Activated naive CD8-positive, alpha-beta T cell treated with anti-CD3 and anti-CD28 coated beads, Interleukin-2, amount 10 ng/mL, durations not matched to agents 7 days and 5 days (primary cell): Measurements from ENCODE around the gene CACTIN. TPM values are rescaled to one million over a fixed set of nuclear protein-coding genes. Genes with fewer than 3 reads are reported as not detected.

Experiments
- ATAC-seq: fragments of 150-1000 bp; cut with Tn5 transposase; one replicate; pipeline ENCODE4 v1.10.0; 2021; ENCODE audit warnings: low read depth, moderate library complexity
- POLR2A ChIA-PET: fragments of 350-600 bp; sonication (Branson Sonifier 250); formaldehyde crosslinking; loops from one replicate; lab custom pipeline; 2021; ENCODE audit warnings: antibody characterized with exemption; lab: Charles Lee
- DNase-seq: peaks from one replicate; pipeline ENCODE4 v3.0.0; 2021
- H3K27ac Mint-ChIP-seq: one replicate; pipeline ENCODE4 v1.8.0; 2022; ENCODE audit warnings: mild to moderate bottlenecking, mixed read lengths
- H3K27me3 Mint-ChIP-seq: one replicate; pipeline ENCODE4 v1.8.0; 2022; ENCODE audit warnings: mild to moderate bottlenecking, moderate library complexity, mixed read lengths
- H3K36me3 Mint-ChIP-seq: one replicate; pipeline ENCODE4 v1.8.0; 2021; ENCODE audit warnings: mild to moderate bottlenecking, mixed read lengths
- H3K4me1 Mint-ChIP-seq: one replicate; pipeline ENCODE4 v1.8.0; 2021; ENCODE audit warnings: mixed read lengths
- H3K4me3 Mint-ChIP-seq: one replicate; pipeline ENCODE4 v1.8.0; 2022; ENCODE audit warnings: mild to moderate bottlenecking, moderate library complexity, mixed read lengths
- H3K9me3 Mint-ChIP-seq: one replicate; pipeline ENCODE4 v1.8.0; 2021; ENCODE audit warnings: mixed read lengths
- total RNA-seq, 2 experiments: library from RNA; stranded (reverse); gene quantifications; one replicate each; pipeline ENCODE4 v1.2.3, GENCODE V29; 2021

The CACTIN gene
- total RNA-seq, 2 experiments from 2014 or later: 36.8 to 40.8 TPM

DNA sequence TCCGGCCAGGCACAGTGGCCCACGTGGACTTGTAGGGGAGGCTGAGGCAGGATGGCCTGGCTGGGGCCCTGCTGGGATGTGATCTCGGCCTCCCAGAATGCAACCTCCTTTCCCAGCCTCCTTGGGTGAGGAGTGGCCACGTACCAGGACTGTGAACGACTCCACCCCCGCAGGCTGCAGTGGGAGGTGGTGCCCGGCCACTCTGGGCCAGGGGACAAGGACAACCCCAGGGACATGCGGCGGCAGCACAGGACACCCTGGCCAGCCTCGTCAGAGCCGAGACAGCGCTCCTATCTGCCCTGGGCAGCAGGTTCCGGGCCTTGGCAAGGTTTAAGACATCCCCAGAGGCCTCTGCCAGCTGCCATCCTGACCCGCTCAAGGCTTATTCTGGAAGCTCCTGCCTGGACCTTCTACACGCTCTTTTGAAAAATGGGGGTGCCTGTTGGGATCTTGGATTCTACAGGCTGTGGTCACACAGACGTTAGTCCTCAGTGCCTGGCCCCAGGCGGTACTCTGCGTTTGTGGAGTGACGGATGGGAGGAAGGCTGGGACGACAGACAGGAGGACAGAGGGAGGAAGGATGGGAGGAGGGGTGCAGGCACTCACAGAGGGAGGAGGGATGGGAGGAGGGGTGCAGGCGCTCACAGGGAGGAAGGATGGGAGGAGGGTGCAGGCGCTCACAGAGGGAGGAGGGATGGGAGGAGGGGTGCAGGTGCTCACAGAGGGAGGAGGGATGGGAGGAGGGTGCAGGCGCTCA, 19.9 kb upstream of the CACTIN start:
- Mint-ChIP-seq H3K4me1 (no peaks in the 10 kb centered on the region), H3K4me3 (no peak overlapping the region), H3K36me3 (peaks cover 1% of the 10 kb centered on the region), H3K27me3 (no peaks in the 10 kb centered on the region), H3K27ac (no peak overlapping the region), H3K9me3 (no peaks in the 10 kb centered on the region)
- POLR2A ChIA-PET: no interaction called here
- DNase-seq (no peak), ATAC-seq (no peak)

GRCh38 chr19:3645726-3646125, 19.1 kb upstream of the CACTIN start:
- Mint-ChIP-seq H3K27ac (no peak overlapping the region), H3K4me1 (no peaks in the 10 kb centered on the region), H3K27me3 (no peaks in the 10 kb centered on the region), H3K36me3 (peaks cover 1% of the 10 kb centered on the region), H3K9me3 (no peaks in the 10 kb centered on the region), H3K4me3 (no peak overlapping the region)
- DNase-seq: no peak
- POLR2A ChIA-PET: no interaction called here
- ATAC-seq: no peak

GRCh38 chr19:3645067-3645396, 18.4 kb upstream of the CACTIN start:
- DNase-seq (no peak), ATAC-seq (no peak)
- Mint-ChIP-seq H3K9me3 (no peaks in the 10 kb centered on the region), H3K4me1 (no peaks in the 10 kb centered on the region), H3K27me3 (no peaks in the 10 kb centered on the region), H3K27ac (no peak overlapping the region), H3K36me3 (peaks cover 1% of the 10 kb centered on the region), H3K4me3 (no peak overlapping the region)
- POLR2A ChIA-PET: no interaction called here

- ATAC-seq (no peak), DNase-seq (no peak)
- POLR2A ChIA-PET: no interaction called here
- Mint-ChIP-seq H3K4me3 (no peak overlapping the region), H3K9me3 (no peaks in the 10 kb centered on the region), H3K36me3 (peaks cover 1% of the 10 kb centered on the region), H3K4me1 (no peaks in the 10 kb centered on the region), H3K27me3 (no peaks in the 10 kb centered on the region), H3K27ac (no peak overlapping the region)
Measured at GRCh38 chr19:3644351-3645066, 17.9 kb upstream of the CACTIN start.

DNA sequence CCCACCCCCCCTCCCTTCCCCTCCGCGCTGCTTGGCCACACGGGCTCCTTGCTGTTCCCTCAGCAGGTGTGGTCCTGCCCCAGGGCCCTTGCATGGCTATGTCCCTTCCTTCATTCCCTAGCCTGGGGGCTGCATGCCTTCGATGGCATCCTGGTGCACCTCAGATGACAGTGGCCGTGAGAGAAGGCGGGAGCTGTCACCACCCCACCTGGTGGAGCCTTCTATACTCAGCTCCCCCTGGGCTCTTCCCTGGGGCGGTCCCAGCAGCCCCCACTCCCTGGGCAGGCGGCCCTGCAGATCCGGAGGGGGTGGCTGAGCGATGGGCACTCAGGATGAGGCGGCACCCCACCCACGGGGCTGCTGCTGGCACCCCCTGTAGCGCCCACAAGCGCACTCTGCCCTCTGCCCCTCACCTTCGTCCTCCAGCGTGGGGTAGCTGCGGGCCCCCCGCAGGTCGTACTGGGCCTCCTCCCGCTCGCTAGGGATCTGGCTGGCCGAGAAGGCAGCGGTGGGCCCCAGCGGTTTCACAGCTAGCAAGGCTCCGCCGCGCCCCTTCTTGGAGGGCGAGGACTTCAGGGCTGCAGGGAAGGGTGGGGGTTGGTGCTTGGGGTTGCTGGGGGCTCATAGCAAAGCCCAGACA, 17.2 kb upstream of the CACTIN start:
- ATAC-seq (no peak), DNase-seq (no peak)
- H3K36me3 Mint-ChIP-seq: peaks cover 1% of the 10 kb centered on the region
- POLR2A ChIA-PET: no interaction called here
- H3K4me3 Mint-ChIP-seq: no peak overlapping the region
- H3K27ac Mint-ChIP-seq: no peak overlapping the region
- no peaks in the 10 kb centered on the region for H3K9me3 Mint-ChIP-seq
- H3K27me3 Mint-ChIP-seq: no peaks in the 10 kb centered on the region
- no peaks in the 10 kb centered on the region for H3K4me1 Mint-ChIP-seq

DNA sequence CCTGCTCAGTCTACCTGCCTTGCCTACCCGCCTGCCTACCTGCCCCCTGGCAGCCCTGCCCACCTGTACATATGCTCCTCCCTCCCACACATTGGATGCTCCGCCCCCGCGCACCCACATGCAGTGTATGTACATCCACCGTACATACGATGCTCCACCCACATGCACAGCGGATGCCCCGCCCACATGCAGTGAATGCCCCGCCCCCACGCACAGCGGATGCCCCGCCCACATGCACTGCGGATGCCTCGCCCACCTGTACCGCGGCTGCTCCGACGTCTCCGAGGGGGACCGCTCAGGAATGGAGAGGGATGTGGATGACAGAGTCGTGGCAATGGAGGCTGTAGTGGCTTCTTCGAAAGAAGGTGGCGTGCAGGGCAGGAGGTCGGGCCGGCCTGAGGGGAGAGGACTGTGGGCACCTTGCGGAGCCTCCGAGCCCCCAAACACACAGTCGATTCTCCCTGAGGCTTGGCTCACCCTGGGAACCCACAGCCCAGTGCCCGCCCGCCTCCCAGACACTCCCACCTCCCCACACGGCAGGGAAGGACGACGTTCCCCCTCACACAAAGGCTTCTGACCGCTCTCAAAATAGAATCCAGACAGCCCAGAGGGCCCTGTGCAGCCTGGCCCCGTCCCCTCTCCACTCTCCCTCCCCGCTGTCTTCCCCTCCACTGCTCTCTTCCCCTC, 16.5 kb upstream of the CACTIN start:
- ATAC-seq (no peak), DNase-seq (no peak)
- no peak overlapping the region for H3K27ac Mint-ChIP-seq
- peaks cover 4% of the 10 kb centered on the region for H3K36me3 Mint-ChIP-seq
- POLR2A ChIA-PET: no interaction called here
- no peaks in the 10 kb centered on the region for H3K27me3 Mint-ChIP-seq
- H3K4me3 Mint-ChIP-seq: no peak overlapping the region
- H3K9me3 Mint-ChIP-seq: no peaks in the 10 kb centered on the region
- no peaks in the 10 kb centered on the region for H3K4me1 Mint-ChIP-seq

DNA sequence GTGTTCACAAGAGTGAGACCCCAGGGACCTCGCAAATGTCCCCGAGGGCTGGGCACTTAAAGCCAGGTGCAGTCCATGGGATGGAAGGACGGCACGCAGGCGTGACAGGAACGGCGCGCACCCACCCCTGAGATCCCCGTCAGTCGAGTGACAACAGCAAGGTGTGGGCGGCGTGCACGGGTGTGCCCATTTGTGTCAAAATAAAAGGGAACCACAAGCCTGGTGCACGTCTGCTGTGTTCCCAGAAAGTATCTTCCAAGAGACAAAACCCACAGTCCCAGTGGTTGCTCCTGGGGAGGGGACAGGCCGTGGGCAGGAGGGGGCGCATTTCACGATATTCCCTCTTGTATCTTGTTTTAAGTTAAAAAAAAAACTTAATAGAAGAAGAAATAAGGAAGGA, 15.7 kb upstream of the CACTIN start:
- H3K36me3 Mint-ChIP-seq: peaks cover 4% of the 10 kb centered on the region
- DNase-seq (no peak), ATAC-seq (no peak)
- H3K27me3 Mint-ChIP-seq: no peaks in the 10 kb centered on the region
- no peaks in the 10 kb centered on the region for H3K4me1 Mint-ChIP-seq
- H3K27ac Mint-ChIP-seq: no peak overlapping the region
- no peak overlapping the region for H3K4me3 Mint-ChIP-seq
- POLR2A ChIA-PET: no interaction called here
- no peaks in the 10 kb centered on the region for H3K9me3 Mint-ChIP-seq

DNA sequence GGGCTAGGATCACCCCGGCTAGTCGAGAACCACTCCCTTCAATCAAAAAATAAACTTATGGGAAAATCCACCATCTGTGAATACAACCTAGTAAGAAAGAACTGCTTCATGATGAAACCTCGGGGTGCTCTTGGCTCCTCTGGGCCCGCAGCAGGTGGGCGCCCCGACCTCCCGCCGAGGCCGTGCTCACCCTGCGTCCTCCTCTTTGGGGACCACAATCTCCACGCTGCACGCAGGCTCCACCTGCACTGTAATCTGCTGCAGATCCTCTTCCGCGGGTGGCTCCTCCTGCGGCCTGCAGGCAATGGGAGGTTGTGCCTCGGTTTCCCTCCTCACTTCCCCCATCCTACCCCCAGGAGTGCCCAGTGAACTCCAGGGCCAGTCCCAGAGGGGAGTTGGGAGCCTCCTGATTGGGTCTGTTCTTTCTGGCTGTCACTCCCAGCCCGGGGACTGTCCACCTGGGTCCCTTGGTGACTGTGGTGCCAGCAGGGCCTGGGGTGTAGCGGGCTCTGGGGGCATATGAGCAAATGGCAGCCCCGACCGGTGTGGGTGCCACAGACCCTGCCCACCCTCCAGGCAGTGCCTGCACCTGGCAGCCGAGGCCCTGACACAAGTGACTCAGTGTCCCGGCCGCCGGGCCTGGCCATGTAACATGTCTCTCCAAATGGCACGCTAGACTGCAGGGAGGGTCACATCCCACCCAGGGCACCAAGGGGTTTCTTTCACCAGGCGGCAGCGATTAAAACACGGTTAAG, 15.1 kb upstream of the CACTIN start:
- no peak for DNase-seq
- ATAC-seq: no peak
- H3K4me3 Mint-ChIP-seq: no peak overlapping the region
- H3K4me1 Mint-ChIP-seq: no peaks in the 10 kb centered on the region
- POLR2A ChIA-PET: no interaction called here
- peaks cover 4% of the 10 kb centered on the region for H3K36me3 Mint-ChIP-seq
- H3K27ac Mint-ChIP-seq: no peak overlapping the region
- H3K9me3 Mint-ChIP-seq: no peaks in the 10 kb centered on the region
- no peaks in the 10 kb centered on the region for H3K27me3 Mint-ChIP-seq

DNA sequence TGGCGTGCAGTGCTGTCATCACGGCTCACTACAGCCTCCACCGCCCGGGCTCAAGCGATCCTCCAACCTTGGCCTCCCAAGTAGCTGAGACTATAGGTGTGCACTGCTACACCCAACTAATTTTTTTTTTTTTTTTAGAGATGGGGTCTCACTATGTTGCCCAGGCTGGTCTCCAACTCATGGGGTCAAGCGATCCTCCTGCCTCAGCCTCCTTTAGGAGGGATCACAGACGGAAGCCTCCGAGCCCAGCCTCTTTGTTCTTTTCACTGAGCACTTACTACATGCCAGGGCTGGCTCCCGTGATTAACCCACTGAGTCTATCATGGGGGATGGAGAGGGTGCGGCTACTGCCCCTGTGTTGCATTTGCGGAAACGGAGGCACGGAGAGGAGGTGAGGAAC, 12.9 kb upstream of the CACTIN start:
- no peaks in the 10 kb centered on the region for H3K27me3 Mint-ChIP-seq
- DNase-seq (no peak), ATAC-seq (no peak)
- no peak overlapping the region for H3K27ac Mint-ChIP-seq
- H3K9me3 Mint-ChIP-seq: no peaks in the 10 kb centered on the region
- POLR2A ChIA-PET: no interaction called here
- H3K36me3 Mint-ChIP-seq: peaks cover 3% of the 10 kb centered on the region
- H3K4me1 Mint-ChIP-seq: no peaks in the 10 kb centered on the region
- no peak overlapping the region for H3K4me3 Mint-ChIP-seq

- POLR2A ChIA-PET: no interaction called here
- ATAC-seq (no peak), DNase-seq (no peak)
- no peaks in the 10 kb centered on the region for H3K27me3 Mint-ChIP-seq
- no peak overlapping the region for H3K4me3 Mint-ChIP-seq
- no peaks in the 10 kb centered on the region for H3K4me1 Mint-ChIP-seq
- no peak overlapping the region for H3K27ac Mint-ChIP-seq
- H3K36me3 Mint-ChIP-seq: peaks cover 3% of the 10 kb centered on the region
- H3K9me3 Mint-ChIP-seq: no peaks in the 10 kb centered on the region
Measured at GRCh38 chr19:3638208-3639193, 11.9 kb upstream of the CACTIN start.

- no peak for DNase-seq
- ATAC-seq: no peak
- Mint-ChIP-seq H3K9me3 (no peaks in the 10 kb centered on the region), H3K4me3 (no peak overlapping the region), H3K27ac (no peak overlapping the region), H3K27me3 (no peaks in the 10 kb centered on the region), H3K4me1 (no peaks in the 10 kb centered on the region), H3K36me3 (peaks cover 3% of the 10 kb centered on the region)
- POLR2A ChIA-PET: no interaction called here
Measured at GRCh38 chr19:3637621-3638020, 11.0 kb upstream of the CACTIN start.

- DNase-seq (no peak), ATAC-seq (no peak)
- no peaks in the 10 kb centered on the region for H3K27me3 Mint-ChIP-seq
- no peak overlapping the region for H3K27ac Mint-ChIP-seq
- no peaks in the 10 kb centered on the region for H3K9me3 Mint-ChIP-seq
- no peak overlapping the region for H3K4me3 Mint-ChIP-seq
- POLR2A ChIA-PET: no interaction called here
- peaks cover 3% of the 10 kb centered on the region for H3K36me3 Mint-ChIP-seq
- no peaks in the 10 kb centered on the region for H3K4me1 Mint-ChIP-seq
Measured at GRCh38 chr19:3636962-3637361, 10.4 kb upstream of the CACTIN start.
